HEK293T (cell line): ENCODE results near the gene PARG.
"Not testable (repeated sequence)": the region's sequence is repeated elsewhere in the genome, so short reads cannot be mapped to it uniquely, and the experiment has no call there.

ENCODE experiments used
- BHLHE40 ChIP-seq: fragments of 450-650 bp; IDR thresholded peaks from 2 replicates; pipeline ENCODE4 v1.6.1; 2016; ENCODE audit warnings: mild to moderate bottlenecking, moderate library complexity, borderline replicate concordance
- CTBP1 ChIP-seq: fragments of 450-650 bp; IDR thresholded peaks from 2 replicates; pipeline ENCODE4 v1.6.1; 2016; ENCODE audit warnings: borderline replicate concordance
- ELF4 ChIP-seq: fragments of 450-650 bp; IDR thresholded peaks from 2 replicates; pipeline ENCODE4 v1.6.1; 2017; ENCODE audit warnings: antibody characterized with exemption
- FOXA1 ChIP-seq: fragments of 450-650 bp; IDR thresholded peaks from 2 replicates; pipeline ENCODE4 v1.6.1; 2016; ENCODE audit warnings: mild to moderate bottlenecking
- FOXK2 ChIP-seq: fragments of 450-650 bp; IDR thresholded peaks from 2 replicates; pipeline ENCODE4 v1.6.1; 2016; ENCODE audit warnings: mild to moderate bottlenecking
- FOXM1 ChIP-seq: fragments of 450-650 bp; IDR thresholded peaks from 2 replicates; pipeline ENCODE4 v1.6.1; 2017; ENCODE audit warnings: mild to moderate bottlenecking, borderline replicate concordance
- HDGF ChIP-seq: fragments of 450-650 bp; IDR thresholded peaks from 2 replicates; pipeline ENCODE4 v1.6.1; 2017; ENCODE audit warnings: antibody characterized with exemption, borderline replicate concordance
- LEF1 ChIP-seq: fragments of 450-650 bp; IDR thresholded peaks from 2 replicates; pipeline ENCODE4 v1.6.1; 2017; ENCODE audit warnings: mild to moderate bottlenecking, borderline replicate concordance
- NFRKB ChIP-seq: fragments of 450-650 bp; IDR thresholded peaks from 2 replicates; pipeline ENCODE4 v1.6.1; 2016; ENCODE audit warnings: mild to moderate bottlenecking, moderate library complexity
- SP1 ChIP-seq: fragments of 450-650 bp; IDR thresholded peaks from 2 replicates; pipeline ENCODE4 v1.6.1; 2017
- SUZ12 ChIP-seq: fragments of 450-650 bp; IDR thresholded peaks from 2 replicates; pipeline ENCODE4 v1.6.1; 2016; ENCODE audit warnings: mild to moderate bottlenecking
- TARDBP ChIP-seq: fragments of 450-650 bp; IDR thresholded peaks from 2 replicates; pipeline ENCODE4 v1.6.1; 2016
- ZNF384 ChIP-seq: fragments of 450-650 bp; IDR thresholded peaks from 2 replicates; pipeline ENCODE4 v1.6.1; 2016
- TF ChIP-seq, protein P1 (sequence below): fragments of 450-650 bp; IDR thresholded peaks from 2 replicates; pipeline ENCODE4 v1.6.1; 2016

DNA sequence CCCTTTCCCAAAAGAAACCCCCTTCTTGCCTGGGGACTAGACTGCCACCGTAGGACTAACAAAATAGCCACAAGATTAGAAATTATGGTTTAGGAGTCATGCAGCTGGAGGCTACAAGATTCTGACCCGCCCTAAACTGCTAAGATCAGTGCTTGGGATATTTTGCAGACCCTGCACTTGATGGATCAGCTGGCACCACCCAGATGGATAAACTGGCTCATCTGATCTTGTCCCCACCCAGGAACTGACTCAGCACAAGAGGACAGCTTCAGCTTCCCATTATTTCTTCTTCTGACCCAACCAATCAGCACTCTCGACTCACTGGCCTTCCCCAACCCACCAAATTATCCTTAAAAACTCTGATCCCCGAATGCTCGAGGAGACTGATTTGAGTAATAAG lies 10.6 kb downstream of the PARG start:
- TF ChIP-seq SUZ12, NFRKB, FOXA1, ELF4, SP1, CTBP1, FOXM1, HDGF, BHLHE40, TARDBP, FOXK2, LEF1, ZNF384: not testable (repeated sequence)
- TF ChIP-seq, protein P1, sequence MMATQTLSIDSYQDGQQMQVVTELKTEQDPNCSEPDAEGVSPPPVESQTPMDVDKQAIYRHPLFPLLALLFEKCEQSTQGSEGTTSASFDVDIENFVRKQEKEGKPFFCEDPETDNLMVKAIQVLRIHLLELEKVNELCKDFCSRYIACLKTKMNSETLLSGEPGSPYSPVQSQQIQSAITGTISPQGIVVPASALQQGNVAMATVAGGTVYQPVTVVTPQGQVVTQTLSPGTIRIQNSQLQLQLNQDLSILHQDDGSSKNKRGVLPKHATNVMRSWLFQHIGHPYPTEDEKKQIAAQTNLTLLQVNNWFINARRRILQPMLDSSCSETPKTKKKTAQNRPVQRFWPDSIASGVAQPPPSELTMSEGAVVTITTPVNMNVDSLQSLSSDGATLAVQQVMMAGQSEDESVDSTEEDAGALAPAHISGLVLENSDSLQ, result not testable (repeated sequence)
